NCI-H345 treated with DMSO at 0.1 percent for 48 hours (cell line): ENCODE measurements around the gene PPP4R3A.
"Not testable (repeated sequence)": the region's sequence is repeated elsewhere in the genome, so short reads cannot be mapped to it uniquely, and the experiment has no call there.

ENCODE experiments used
- DNase-seq: peaks from one replicate; lab custom pipeline; 2025; ENCODE audit not compliant: unreplicated experiment; lab: John Stamatoyannopoulos, UW

Gene PPP4R3A

GRCh38 chr14:91444335-91445020 is 65.6 kb downstream of the PPP4R3A start:
- DNase-seq: no peak

GRCh38 chr14:91439345-91439744 is 70.8 kb downstream of the PPP4R3A start:
- no peak for DNase-seq

GRCh38 chr14:91438845-91439244 is 71.3 kb downstream of the PPP4R3A start:
- DNase-seq: no peak

GRCh38 chr14:91436266-91436665 is 73.8 kb downstream of the PPP4R3A start:
- not testable (repeated sequence) for DNase-seq

- no peak for DNase-seq
These were observed 80.7 kb downstream of the PPP4R3A start for GRCh38 chr14:91429385-91429784.

- DNase-seq: not testable (repeated sequence)
These were observed 81.2 kb downstream of the PPP4R3A start for GRCh38 chr14:91428931-91429330.

- DNase-seq: not testable (repeated sequence)
These were observed 84.6 kb downstream of the PPP4R3A start for GRCh38 chr14:91425531-91425944.

GRCh38 chr14:91424813-91425530 is 85.1 kb downstream of the PPP4R3A start:
- DNase-seq: no peak

GRCh38 chr14:91420686-91421085 is 89.4 kb downstream of the PPP4R3A start:
- DNase-seq: no peak

GRCh38 chr14:91419451-91419850 is 90.7 kb downstream of the PPP4R3A start:
- no peak for DNase-seq

GRCh38 chr14:91419044-91419397 is 91.1 kb downstream of the PPP4R3A start:
- DNase-seq: no peak

GRCh38 chr14:91418387-91419043 is 91.6 kb downstream of the PPP4R3A start:
- peak; percentile 53 for DNase-seq

- DNase-seq: peak; percentile 43
These were observed 92.1 kb downstream of the PPP4R3A start for GRCh38 chr14:91417983-91418386.

- peak; percentile 43 for DNase-seq
These were observed 92.8 kb downstream of the PPP4R3A start, which contains the start of gene CCDC88C for GRCh38 chr14:91417120-91417982. Gene CCDC88C (minus strand): TSS chr14:91417820. CDS start chr14:91417690, 130 bp downstream.

GRCh38 chr14:91416744-91417119 is 93.4 kb downstream of the PPP4R3A start:
- DNase-seq: no peak

- DNase-seq: peak; percentile 35
These were observed 94.0 kb downstream of the PPP4R3A start for GRCh38 chr14:91415794-91416743.

GRCh38 chr14:91414475-91414833 is 95.7 kb downstream of the PPP4R3A start:
- no peak for DNase-seq

- DNase-seq: peak; percentile 76
These were observed 96.3 kb downstream of the PPP4R3A start for GRCh38 chr14:91413547-91414474.

GRCh38 chr14:91412939-91413338 is 97.2 kb downstream of the PPP4R3A start:
- no peak for DNase-seq
